ENCODE measurements around the gene IL4R. TPM values are rescaled to one million over a fixed set of nuclear protein-coding genes. Genes with fewer than 3 reads are reported as not detected.

The IL4R gene
- total and polyA plus RNA-seq, 3 donors from 2014 or later = 41.4 to 70.7 (median 68.6) TPM

DNA sequence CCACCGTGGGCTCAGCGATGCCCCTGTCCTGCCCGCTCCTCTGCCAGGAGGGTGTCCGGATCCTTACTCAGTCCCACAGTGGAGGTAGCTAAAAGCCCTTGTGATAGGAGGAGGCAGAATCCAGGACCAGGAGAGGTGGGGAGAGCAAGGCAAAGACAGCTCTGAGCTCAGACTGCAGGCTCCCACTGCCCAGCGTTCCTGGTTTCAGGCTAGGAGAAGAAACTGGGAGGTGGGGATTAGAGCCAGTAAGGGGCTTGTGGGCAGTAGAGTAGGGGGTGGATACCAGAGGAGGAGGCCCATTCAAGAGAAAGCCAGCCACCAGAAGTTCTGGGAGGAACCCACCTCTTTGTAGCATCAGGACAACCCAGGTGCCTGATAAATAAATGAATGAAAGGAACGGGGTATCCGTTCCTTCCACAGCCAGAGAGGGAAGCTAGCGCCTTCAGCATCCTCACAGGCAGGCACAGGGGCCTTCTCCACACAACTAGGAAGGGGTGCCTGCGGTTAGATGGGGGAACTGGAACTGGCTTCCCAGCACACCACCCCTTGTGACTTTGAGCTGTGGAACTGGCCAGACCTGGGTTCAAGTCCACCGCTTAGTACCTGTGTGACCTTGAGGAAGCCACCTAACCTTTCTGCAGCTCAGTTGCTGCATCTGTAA is 90.5 kb downstream of the IL4R start:
- H3K4me1 ChIP-seq = peaks cover 4% of the 10 kb centered on the region
- H3K36me3 ChIP-seq (ENCODE audit: low read depth, missing control alignments) = no peaks in the 10 kb centered on the region
- no peaks in the 10 kb centered on the region for H3K9me3 ChIP-seq
- H3K4me3 ChIP-seq = no peak overlapping the region
- no peak overlapping the region for H3K27ac ChIP-seq
- 80 to 85% methylated on average over 6 to 10 of the region's 10 CpGs for WGBS, 2 donors
- no peak for DNase-seq
- H3K27me3 ChIP-seq = no peaks in the 10 kb centered on the region
- TF ChIP-seq POLR2A (IDR thresholded peaks at IDR 0.05) = no peak
- TF ChIP-seq, protein P1, sequence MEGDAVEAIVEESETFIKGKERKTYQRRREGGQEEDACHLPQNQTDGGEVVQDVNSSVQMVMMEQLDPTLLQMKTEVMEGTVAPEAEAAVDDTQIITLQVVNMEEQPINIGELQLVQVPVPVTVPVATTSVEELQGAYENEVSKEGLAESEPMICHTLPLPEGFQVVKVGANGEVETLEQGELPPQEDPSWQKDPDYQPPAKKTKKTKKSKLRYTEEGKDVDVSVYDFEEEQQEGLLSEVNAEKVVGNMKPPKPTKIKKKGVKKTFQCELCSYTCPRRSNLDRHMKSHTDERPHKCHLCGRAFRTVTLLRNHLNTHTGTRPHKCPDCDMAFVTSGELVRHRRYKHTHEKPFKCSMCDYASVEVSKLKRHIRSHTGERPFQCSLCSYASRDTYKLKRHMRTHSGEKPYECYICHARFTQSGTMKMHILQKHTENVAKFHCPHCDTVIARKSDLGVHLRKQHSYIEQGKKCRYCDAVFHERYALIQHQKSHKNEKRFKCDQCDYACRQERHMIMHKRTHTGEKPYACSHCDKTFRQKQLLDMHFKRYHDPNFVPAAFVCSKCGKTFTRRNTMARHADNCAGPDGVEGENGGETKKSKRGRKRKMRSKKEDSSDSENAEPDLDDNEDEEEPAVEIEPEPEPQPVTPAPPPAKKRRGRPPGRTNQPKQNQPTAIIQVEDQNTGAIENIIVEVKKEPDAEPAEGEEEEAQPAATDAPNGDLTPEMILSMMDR (IDR thresholded peaks at IDR 0.05) = no peak
- intact Hi-C loops (cut with DNase I; ENCODE audit: low total_unique reads) = no loop called here

DNA sequence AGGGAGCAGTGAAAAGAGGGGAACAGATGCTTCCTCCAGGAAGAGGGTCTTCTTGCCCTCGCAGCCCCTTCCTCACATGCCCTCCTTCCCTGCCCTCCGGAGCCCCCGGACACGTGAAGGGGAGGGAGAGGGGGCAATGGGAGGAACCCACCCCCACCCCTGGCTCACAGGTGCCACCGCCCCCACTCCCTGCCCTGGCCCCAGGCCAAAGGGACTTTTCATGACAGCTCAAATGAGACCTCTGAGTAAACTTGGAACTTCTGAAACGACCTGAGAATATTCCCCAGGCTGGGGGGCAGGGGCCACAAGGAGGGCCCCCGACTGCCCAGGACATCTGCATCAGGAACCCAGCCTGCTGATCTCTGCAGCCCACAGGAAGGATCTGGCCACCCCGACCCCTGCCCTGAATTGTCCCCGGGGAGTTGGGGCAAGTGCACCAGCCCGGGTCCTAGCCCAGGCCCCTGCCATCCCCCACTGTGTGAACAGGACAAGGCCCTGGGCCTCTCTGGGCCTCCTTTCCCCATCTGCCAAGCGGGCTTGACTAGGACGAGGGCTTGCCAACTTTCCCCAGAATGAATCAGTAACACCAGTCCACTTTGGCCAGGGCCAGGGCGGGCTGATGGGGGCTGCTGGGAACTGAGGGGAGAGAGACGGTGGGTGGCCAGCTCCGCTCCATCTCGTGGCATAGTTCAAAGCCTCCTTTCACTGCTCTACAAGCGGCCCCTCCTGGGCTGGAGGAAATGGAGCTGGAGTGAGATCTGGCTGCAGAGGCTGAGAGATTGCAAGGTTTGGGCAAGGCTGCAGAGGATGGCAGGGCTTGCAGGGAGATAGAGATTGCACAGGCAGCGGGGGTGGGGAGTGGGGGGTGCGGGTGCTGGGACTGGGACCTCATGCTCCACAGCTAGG is 92.0 kb downstream of the IL4R start:
- TF ChIP-seq, protein P1 (IDR thresholded peaks at IDR 0.05) = no peak
- no peak for TF ChIP-seq POLR2A (IDR thresholded peaks at IDR 0.05)
- 58 to 62% methylated on average over 16 to 19 of the region's 19 CpGs for WGBS, 2 donors
- H3K27me3 ChIP-seq = no peaks in the 10 kb centered on the region
- no peak overlapping the region for H3K27ac ChIP-seq
- DNase-seq = no peak
- H3K4me1 ChIP-seq = peaks cover 4% of the 10 kb centered on the region
- intact Hi-C loops (cut with DNase I; ENCODE audit: low total_unique reads) = no loop called here
- no peak overlapping the region for H3K4me3 ChIP-seq
- H3K36me3 ChIP-seq (ENCODE audit: low read depth, missing control alignments) = no peaks in the 10 kb centered on the region
- H3K9me3 ChIP-seq = no peaks in the 10 kb centered on the region

DNA sequence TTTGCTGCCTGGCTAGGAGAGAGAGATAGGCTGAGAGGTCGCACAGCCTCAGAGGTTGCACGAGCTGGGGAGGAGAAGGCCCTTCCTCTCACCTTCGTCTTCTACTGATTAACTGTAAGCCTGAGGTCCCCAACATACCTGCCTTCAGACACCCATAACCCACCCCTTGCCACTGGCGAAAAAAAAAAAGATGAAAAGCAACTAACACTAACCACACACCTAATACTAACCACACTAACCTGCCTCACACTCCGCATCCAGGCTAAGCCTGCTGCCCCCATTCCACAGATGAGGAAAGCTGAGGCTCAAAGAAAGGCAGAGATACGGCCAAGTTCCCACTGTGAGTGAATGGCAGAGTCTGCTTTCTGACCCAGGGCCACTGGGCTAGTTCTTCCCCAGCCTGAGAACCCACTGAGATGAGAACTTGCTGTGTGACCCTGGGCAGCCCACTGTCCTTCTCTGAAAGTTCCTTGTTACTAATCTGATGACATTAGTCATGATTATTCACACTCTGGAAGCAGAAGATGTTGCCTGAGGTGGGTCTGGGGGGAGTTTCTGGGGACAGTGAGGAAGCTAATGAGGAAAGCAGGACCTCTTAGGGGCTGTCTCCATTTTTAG is 92.8 kb downstream of the IL4R start:
- no peaks in the 10 kb centered on the region for H3K4me1 ChIP-seq
- intact Hi-C loops (cut with DNase I; ENCODE audit: low total_unique reads) = no loop called here
- no peaks in the 10 kb centered on the region for H3K36me3 ChIP-seq (ENCODE audit: low read depth, missing control alignments)
- no peak overlapping the region for H3K27ac ChIP-seq
- whole genome bisulfite sequencing, 2 donors = 68 to 78% methylated on average over 6 of the region's 6 CpGs
- DNase-seq = no peak
- TF ChIP-seq POLR2A (IDR thresholded peaks at IDR 0.05) = no peak
- TF ChIP-seq, protein P1 (IDR thresholded peaks at IDR 0.05) = no peak
- no peak overlapping the region for H3K4me3 ChIP-seq
- H3K27me3 ChIP-seq = no peaks in the 10 kb centered on the region
- no peaks in the 10 kb centered on the region for H3K9me3 ChIP-seq

DNA sequence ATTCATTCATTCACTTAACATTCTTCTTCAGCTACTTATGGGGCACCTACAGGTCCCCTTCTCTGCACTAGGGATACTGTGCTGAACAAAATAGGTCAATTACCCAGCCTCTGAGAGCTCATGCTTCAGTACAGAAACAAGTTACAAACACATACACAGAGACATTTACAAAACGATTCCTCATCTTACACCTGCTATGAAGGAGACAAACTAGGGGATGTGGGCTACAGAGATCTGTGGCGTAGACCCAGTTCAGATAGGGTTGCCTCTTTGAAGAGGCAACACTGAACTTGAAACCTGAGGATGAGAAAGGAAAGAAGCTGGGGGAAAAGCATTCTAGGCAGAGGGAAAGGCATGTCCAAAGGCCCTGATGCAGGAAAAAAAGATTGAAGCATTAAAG is 93.4 kb downstream of the IL4R start:
- no peak for TF ChIP-seq POLR2A (IDR thresholded peaks at IDR 0.05)
- TF ChIP-seq, protein P1 (IDR thresholded peaks at IDR 0.05) = no peak
- Histone ChIP-seq H3K9me3 (no peaks in the 10 kb centered on the region), H3K27me3 (no peaks in the 10 kb centered on the region), H3K27ac (no peak overlapping the region), H3K4me3 (no peak overlapping the region), H3K4me1 (no peaks in the 10 kb centered on the region), H3K36me3 (ENCODE audit: low read depth, missing control alignments) (no peaks in the 10 kb centered on the region)
- intact Hi-C loops (cut with DNase I; ENCODE audit: low total_unique reads) = no loop called here
- WGBS, 2 donors = 77 to 82% methylated on average over 2 of the region's 2 CpGs
- no peak for DNase-seq

All from testis (tissue), 3 donors.